ENCODE measurements around the gene LSP1.

The LSP1 gene

GRCh38 chr11:1887451-1888346, 34.8 kb downstream of the LSP1 start:
- no peak for DNase-seq
- H3K27me3 Mint-ChIP-seq = no peaks in the 10 kb centered on the region
- no peak overlapping the region for H3K4me3 Mint-ChIP-seq
- H3K27ac Mint-ChIP-seq = peak overlapping the region; percentile 87
- peaks cover 8% of the 10 kb centered on the region for H3K36me3 Mint-ChIP-seq (ENCODE audit: low read depth)
- peaks cover 38% of the 10 kb centered on the region for H3K4me1 Mint-ChIP-seq (ENCODE audit: low read depth)
- no peaks in the 10 kb centered on the region for H3K9me3 Mint-ChIP-seq

GRCh38 chr11:1888347-1888753, 35.5 kb downstream of the LSP1 start:
- Mint-ChIP-seq H3K27ac (peak overlapping the region; percentile 87), H3K9me3 (no peaks in the 10 kb centered on the region), H3K36me3 (ENCODE audit: low read depth) (peaks cover 8% of the 10 kb centered on the region), H3K4me1 (ENCODE audit: low read depth) (peaks cover 38% of the 10 kb centered on the region), H3K27me3 (no peaks in the 10 kb centered on the region), H3K4me3 (peak overlapping the region; percentile 75)
- DNase-seq = peak; percentile 41

GRCh38 chr11:1888811-1889210, 35.9 kb downstream of the LSP1 start:
- DNase-seq = no peak
- Mint-ChIP-seq H3K27me3 (no peaks in the 10 kb centered on the region), H3K4me1 (ENCODE audit: low read depth) (peaks cover 41% of the 10 kb centered on the region), H3K36me3 (ENCODE audit: low read depth) (peaks cover 8% of the 10 kb centered on the region), H3K27ac (peak overlapping the region; percentile 87), H3K9me3 (no peaks in the 10 kb centered on the region), H3K4me3 (peak overlapping the region; percentile 75)

- Mint-ChIP-seq H3K27ac (peak overlapping the region; percentile 87), H3K27me3 (no peaks in the 10 kb centered on the region), H3K4me3 (peak overlapping the region; percentile 75), H3K9me3 (no peaks in the 10 kb centered on the region), H3K36me3 (ENCODE audit: low read depth) (peaks cover 8% of the 10 kb centered on the region), H3K4me1 (ENCODE audit: low read depth) (peaks cover 41% of the 10 kb centered on the region)
- DNase-seq = peak; percentile 82
These were observed 36.5 kb downstream of the LSP1 start for GRCh38 chr11:1889224-1889930.

- Mint-ChIP-seq H3K27me3 (no peaks in the 10 kb centered on the region), H3K4me3 (peak overlapping the region; percentile 75), H3K27ac (peak overlapping the region; percentile 87), H3K4me1 (ENCODE audit: low read depth) (peaks cover 41% of the 10 kb centered on the region), H3K36me3 (ENCODE audit: low read depth) (peaks cover 8% of the 10 kb centered on the region), H3K9me3 (no peaks in the 10 kb centered on the region)
- peak; percentile 67 for DNase-seq
These were observed 37.3 kb downstream of the LSP1 start for GRCh38 chr11:1889941-1890855.

- Mint-ChIP-seq H3K4me1 (ENCODE audit: low read depth) (peaks cover 41% of the 10 kb centered on the region), H3K27ac (peak overlapping the region; percentile 87), H3K27me3 (no peaks in the 10 kb centered on the region), H3K36me3 (ENCODE audit: low read depth) (peaks cover 8% of the 10 kb centered on the region), H3K9me3 (no peaks in the 10 kb centered on the region), H3K4me3 (peak overlapping the region; percentile 75)
- peak; percentile 64 for DNase-seq
These were observed 38.3 kb downstream of the LSP1 start for GRCh38 chr11:1890856-1891830.

- no peak for DNase-seq
- Mint-ChIP-seq H3K4me3 (peak within 1 kb of the TSS; percentile 75), H3K27me3 (no peaks in the 10 kb centered on the region), H3K4me1 (ENCODE audit: low read depth) (peaks cover 41% of the 10 kb centered on the region), H3K36me3 (ENCODE audit: low read depth) (peaks cover 8% of the 10 kb centered on the region), H3K9me3 (no peaks in the 10 kb centered on the region), H3K27ac (peak within 1 kb of the TSS; percentile 87)
These were observed 38.9 kb downstream of the LSP1 start, which contains the start of gene PRR33 for GRCh38 chr11:1891831-1892115. TSS of gene PRR33 (minus strand) at chr11:1891895. CDS start at chr11:1890584, 1,311 bp downstream.

GRCh38 chr11:1892116-1892515, 39.2 kb downstream of the LSP1 start:
- H3K27ac Mint-ChIP-seq = no peak overlapping the region
- H3K9me3 Mint-ChIP-seq = no peaks in the 10 kb centered on the region
- H3K27me3 Mint-ChIP-seq = no peaks in the 10 kb centered on the region
- H3K4me1 Mint-ChIP-seq (ENCODE audit: low read depth) = peaks cover 41% of the 10 kb centered on the region
- no peak overlapping the region for H3K4me3 Mint-ChIP-seq
- H3K36me3 Mint-ChIP-seq (ENCODE audit: low read depth) = peaks cover 8% of the 10 kb centered on the region
- no peak for DNase-seq

- no peak for DNase-seq
- Mint-ChIP-seq H3K9me3 (no peaks in the 10 kb centered on the region), H3K27ac (no peak overlapping the region), H3K36me3 (ENCODE audit: low read depth) (peaks cover 8% of the 10 kb centered on the region), H3K27me3 (no peaks in the 10 kb centered on the region), H3K4me1 (ENCODE audit: low read depth) (peaks cover 41% of the 10 kb centered on the region), H3K4me3 (no peak overlapping the region)
These were observed 39.7 kb downstream of the LSP1 start for GRCh38 chr11:1892558-1892957.

GRCh38 chr11:1893581-1894359, 40.9 kb downstream of the LSP1 start:
- Mint-ChIP-seq H3K36me3 (ENCODE audit: low read depth) (peaks cover 8% of the 10 kb centered on the region), H3K4me3 (no peak overlapping the region), H3K27ac (no peak overlapping the region)

GRCh38 chr11:1894759-1895158, 41.9 kb downstream of the LSP1 start:
- H3K9me3 Mint-ChIP-seq = no peaks in the 10 kb centered on the region
- peaks cover 23% of the 10 kb centered on the region for H3K4me1 Mint-ChIP-seq (ENCODE audit: low read depth)
- peaks cover 7% of the 10 kb centered on the region for H3K36me3 Mint-ChIP-seq (ENCODE audit: low read depth)
- no peak for DNase-seq
- no peak overlapping the region for H3K4me3 Mint-ChIP-seq
- no peak overlapping the region for H3K27ac Mint-ChIP-seq
- H3K27me3 Mint-ChIP-seq = peaks cover 7% of the 10 kb centered on the region

More at GRCh38 chr11:1893581-1894359, 40.9 kb downstream of the LSP1 start:
- Mint-ChIP-seq H3K9me3 (no peaks in the 10 kb centered on the region), H3K27me3 (no peaks in the 10 kb centered on the region), H3K4me1 (ENCODE audit: low read depth) (peaks cover 30% of the 10 kb centered on the region)
- no peak for DNase-seq

- H3K9me3 Mint-ChIP-seq = no peaks in the 10 kb centered on the region
- H3K4me1 Mint-ChIP-seq (ENCODE audit: low read depth) = peaks cover 10% of the 10 kb centered on the region
- no peak overlapping the region for H3K4me3 Mint-ChIP-seq
- H3K36me3 Mint-ChIP-seq (ENCODE audit: low read depth) = peaks cover 5% of the 10 kb centered on the region
- DNase-seq = no peak
- H3K27ac Mint-ChIP-seq = no peak overlapping the region
- peaks cover 7% of the 10 kb centered on the region for H3K27me3 Mint-ChIP-seq
These were observed 43.6 kb downstream of the LSP1 start for GRCh38 chr11:1896468-1896867.

- no peak overlapping the region for H3K27ac Mint-ChIP-seq
- peaks cover 9% of the 10 kb centered on the region for H3K4me1 Mint-ChIP-seq (ENCODE audit: low read depth)
- peaks cover 7% of the 10 kb centered on the region for H3K27me3 Mint-ChIP-seq
- H3K9me3 Mint-ChIP-seq = no peaks in the 10 kb centered on the region
- peaks cover 4% of the 10 kb centered on the region for H3K36me3 Mint-ChIP-seq (ENCODE audit: low read depth)
- no peak for DNase-seq
- no peak overlapping the region for H3K4me3 Mint-ChIP-seq
These were observed 44.0 kb downstream of the LSP1 start for GRCh38 chr11:1896923-1897322.
